HCT116 (cell line): ENCODE measurements around the gene CPA4. TPM values are rescaled to one million over a fixed set of nuclear protein-coding genes. Genes with fewer than 3 reads are reported as not detected.

Source experiments
- ATAC-seq: fragments of 200-7000 bp; cut with Tn5 transposase; 2 replicates; pipeline ENCODE4 v1.9.1; 2020; ENCODE audit warnings: mild to moderate bottlenecking, moderate library complexity
- BruUV-seq: library from RNA; stranded (reverse); fragments of 400-500 nt; replicated peaks from 2 replicates; lab custom pipeline; 2021; lab: Mats Ljungman, UMichigan
- CTCF ChIA-PET: fragments of 300-600 bp; sonication (Branson Sonifier 250); formaldehyde crosslinking; loops from one replicate; lab custom pipeline; 2021; ENCODE audit warnings: antibody characterized with exemption; lab: Charles Lee
- POLR2A ChIA-PET: fragments of 300-600, 350-600 bp; sonication (Branson Sonifier 250); formaldehyde crosslinking; loops from one replicate; lab custom pipeline; 2021; ENCODE audit warnings: antibody characterized with exemption; lab: Charles Lee
- RAD21 ChIA-PET, 2 experiments: fragments of 300-600 bp; sonication (Branson Sonifier 250); formaldehyde crosslinking; loops; one replicate each; lab custom pipeline; 2023; ENCODE audit warnings: low total read pairs in 2 of 2; ENCODE audit not compliant: uncharacterized antibody in 2 of 2, unreplicated experiment in 2 of 2, low non-redundant PET in 1 of 2; lab: Charles Lee
- DNase-seq: peaks from one replicate; pipeline ENCODE4 v3.0.0-alpha.2; 2010; ENCODE audit warnings: low read depth, low spot score
- H2AFZ ChIP-seq: fragments of 200-600 bp; shearing (Covaris generic), sonication (generic); 2 replicates; pipeline ENCODE4 v1.6.1; 2017; ENCODE audit warnings: low read depth, mixed run types, mixed read lengths, antibody characterized with exemption, low read length; ENCODE audit not compliant: poor library complexity, severe bottlenecking
- H3K27ac ChIP-seq: 2 replicates; pipeline ENCODE4 v1.5.1; 2012; ENCODE audit warnings: low read depth, low read length
- H3K27me3 ChIP-seq: fragments of 200-600 bp; sonication (generic); 2 replicates; pipeline ENCODE4 v1.6.1; 2016; ENCODE audit warnings: mixed run types, low read length, mixed read lengths; ENCODE audit not compliant: insufficient read depth
- H3K36me3 ChIP-seq, 2 experiments: fragments of 200-500 bp in 1 of 2; fragments of 200-600 bp in 1 of 2; sonication (Bioruptor generic) in 1 of 2; sonication (generic) in 1 of 2; 2 replicates each; pipeline versions ENCODE4 v1.5.1 to v1.6.1; 2014 to 2016; ENCODE audit warnings: low read length in 2 of 2, inconsistent platforms in 1 of 2, mixed read lengths in 1 of 2, mixed run types in 1 of 2; ENCODE audit not compliant: insufficient read depth in 2 of 2, control insufficient read depth in 1 of 2
- H3K4me1 ChIP-seq, 2 experiments: fragments of 200-600 bp in 1 of 2; sonication (generic) in 1 of 2; 2 replicates each; pipeline versions ENCODE4 v1.5.1 to v1.6.1; 2012 to 2017; ENCODE audit warnings: low read length in 2 of 2, inconsistent platforms in 1 of 2, mild to moderate bottlenecking in 1 of 2, mixed read lengths in 1 of 2, mixed run types in 1 of 2, moderate library complexity in 1 of 2; ENCODE audit not compliant: insufficient read depth in 2 of 2, control insufficient read depth in 1 of 2
- H3K4me2 ChIP-seq: fragments of 200-600 bp; sonication (generic); 2 replicates; pipeline ENCODE4 v1.6.1; 2017; ENCODE audit warnings: mixed run types, low read length, mixed read lengths
- H3K4me3 ChIP-seq, 2 experiments: fragments of 200-600 bp in 1 of 2; sonication (generic) in 1 of 2; replicated peaks in 1 of 2; 2 replicates each; pipeline ENCODE4 v1.5.1; 2011 to 2016; ENCODE audit warnings: low read length in 2 of 2, control low read depth in 1 of 2, low read depth in 1 of 2, mild to moderate bottlenecking in 1 of 2, mixed read lengths in 1 of 2, mixed run types in 1 of 2
- H3K79me2 ChIP-seq: fragments of 200-600 bp; sonication (generic); 2 replicates; pipeline ENCODE4 v1.6.1; 2017; ENCODE audit warnings: mild to moderate bottlenecking, mixed run types, low read length, moderate library complexity, mixed read lengths; ENCODE audit not compliant: insufficient read depth
- H3K9ac ChIP-seq: fragments of 200-600 bp; sonication (generic); 2 replicates; pipeline ENCODE4 v1.6.1; 2016; ENCODE audit warnings: low read length, mixed read lengths
- H3K9me2 ChIP-seq: fragments of 200-600 bp; sonication (generic), shearing (Covaris generic); 2 replicates; pipeline ENCODE4 v1.6.1; 2017; ENCODE audit warnings: mixed run types, mild to moderate bottlenecking, moderate library complexity; ENCODE audit not compliant: insufficient read depth
- H3K9me3 ChIP-seq, 2 experiments: fragments of 200-500 bp in 1 of 2; fragments of 200-600 bp in 1 of 2; sonication (Bioruptor generic) in 1 of 2; sonication (generic) in 1 of 2; 2 replicates each; pipeline ENCODE4 v1.6.1; 2014 to 2017; ENCODE audit warnings: low read length in 2 of 2, mixed read lengths in 2 of 2, inconsistent platforms in 1 of 2, low read depth in 1 of 2, mild to moderate bottlenecking in 1 of 2, mixed run types in 1 of 2, moderate library complexity in 1 of 2; ENCODE audit not compliant: control insufficient read depth in 1 of 2, insufficient read depth in 1 of 2
- H4K20me1 ChIP-seq: fragments of 200-600 bp; sonication (generic), shearing (Covaris generic); 2 replicates; pipeline ENCODE4 v1.6.1; 2017; ENCODE audit warnings: mixed run types, mild to moderate bottlenecking, moderate library complexity; ENCODE audit not compliant: insufficient read depth
- CTCF ChIP-seq, 3 experiments: fragments of 200-600 bp in 1 of 3; sonication (generic) in 1 of 3; IDR thresholded peaks in 2 of 3; conservative IDR thresholded peaks in 1 of 3; 2 replicates each; pipeline ENCODE4 v1.5.1; 2012 to 2017; ENCODE audit warnings: low read depth in 2 of 3, low read length in 2 of 3, antibody characterized with exemption in 1 of 3, borderline replicate concordance in 1 of 3, control low read depth in 1 of 3, mild to moderate bottlenecking in 1 of 3, mixed read lengths in 1 of 3, mixed run types in 1 of 3, moderate library complexity in 1 of 3; ENCODE audit not compliant: insufficient read depth in 1 of 3
- ELF1 ChIP-seq: IDR thresholded peaks from 2 replicates; pipeline ENCODE4 v1.6.1; 2012; ENCODE audit warnings: low read depth, borderline replicate concordance
- EZH2phosphoT487 ChIP-seq: fragments of 200-600 bp; IDR thresholded peaks from 2 replicates; pipeline ENCODE4 v1.6.1; 2018; ENCODE audit warnings: antibody characterized with exemption, borderline replicate concordance
- JUND ChIP-seq: IDR thresholded peaks from 2 replicates; pipeline ENCODE4 v1.6.1; 2012
- RAD21 ChIP-seq: IDR thresholded peaks from 2 replicates; pipeline ENCODE4 v1.6.1; 2012; ENCODE audit warnings: low read depth, mild to moderate bottlenecking
- SRF ChIP-seq: IDR thresholded peaks from 2 replicates; pipeline ENCODE4 v1.6.1; 2012; ENCODE audit warnings: low read depth
- YY1 ChIP-seq: IDR thresholded peaks from 2 replicates; pipeline ENCODE4 v1.6.1; 2011; ENCODE audit warnings: low read length, low read depth, moderate library complexity, mild to moderate bottlenecking; ENCODE audit not compliant: insufficient replicate concordance; ENCODE audit errors: extremely low read depth
- ZBTB33 ChIP-seq: IDR thresholded peaks from 2 replicates; pipeline ENCODE4 v1.6.1; 2011; ENCODE audit warnings: mild to moderate bottlenecking, low read length, moderate library complexity; ENCODE audit not compliant: insufficient replicate concordance; ENCODE audit errors: extremely low read depth
- ZNF274 ChIP-seq: fragments of 200-500 bp; sonication (Bioruptor generic); IDR thresholded peaks from 2 replicates; pipeline ENCODE4 v1.6.1; 2014; ENCODE audit warnings: mild to moderate bottlenecking, low read depth, low read length, inconsistent platforms
- intact Hi-C: fragments of 100-400 bp; cut with micrococcal nuclease; formaldehyde crosslinking; loops from 2 replicates; pipeline ENCODE4 v1.10.0; 2022
- total RNA-seq: library from RNA; stranded (reverse); gene quantifications from one replicate; pipeline ENCODE4 v1.2.1, GENCODE V29; 2021; ENCODE audit not compliant: unreplicated experiment

Gene CPA4
- total RNA-seq, 1 experiment from 2014 or later, result 38.7 TPM

GRCh38 chr7:130345725-130346124 is 52.8 kb downstream of the CPA4 start:
- CTCF ChIA-PET, result no interaction called here
- Histone ChIP-seq H3K4me2 (no peak overlapping the region), H2AFZ (no peak overlapping the region), H3K4me3 (no peak overlapping the region), H3K79me2 (no peaks in the 10 kb centered on the region), H3K9me3 (no peaks in the 10 kb centered on the region), H3K9ac (no peak overlapping the region), H4K20me1 (no peaks in the 10 kb centered on the region), H3K4me1 (no peaks in the 10 kb centered on the region), H3K9me2 (no peaks in the 10 kb centered on the region), H3K27ac (no peak overlapping the region), H3K27me3 (no peaks in the 10 kb centered on the region), H3K36me3 (no peaks in the 10 kb centered on the region)
- RAD21 ChIA-PET, result no interaction called here
- DNase-seq (no peak), ATAC-seq (no peak)
- TF ChIP-seq CTCF (IDR thresholded peaks at IDR 0.05 in 2 of 3, conservative IDR thresholded peaks at IDR 0.05 in 1 of 3; ENCODE audit: borderline replicate concordance in 1 of 3, insufficient read depth in 1 of 3, low read depth in 2 of 3, low read length in 2 of 3) (no peak), ZNF274 (no peak), SRF (no peak), EZH2phosphoT487 (no peak), ZBTB33 (no peak), ELF1 (no peak), RAD21 (no peak), JUND (no peak), YY1 (no peak)
- POLR2A ChIA-PET, result no interaction called here
- no TSS peak for BruUV-seq
- intact Hi-C loops, result no loop called here
